Measurements from ENCODE around the gene IKZF2.

IKZF2 gene

DNA sequence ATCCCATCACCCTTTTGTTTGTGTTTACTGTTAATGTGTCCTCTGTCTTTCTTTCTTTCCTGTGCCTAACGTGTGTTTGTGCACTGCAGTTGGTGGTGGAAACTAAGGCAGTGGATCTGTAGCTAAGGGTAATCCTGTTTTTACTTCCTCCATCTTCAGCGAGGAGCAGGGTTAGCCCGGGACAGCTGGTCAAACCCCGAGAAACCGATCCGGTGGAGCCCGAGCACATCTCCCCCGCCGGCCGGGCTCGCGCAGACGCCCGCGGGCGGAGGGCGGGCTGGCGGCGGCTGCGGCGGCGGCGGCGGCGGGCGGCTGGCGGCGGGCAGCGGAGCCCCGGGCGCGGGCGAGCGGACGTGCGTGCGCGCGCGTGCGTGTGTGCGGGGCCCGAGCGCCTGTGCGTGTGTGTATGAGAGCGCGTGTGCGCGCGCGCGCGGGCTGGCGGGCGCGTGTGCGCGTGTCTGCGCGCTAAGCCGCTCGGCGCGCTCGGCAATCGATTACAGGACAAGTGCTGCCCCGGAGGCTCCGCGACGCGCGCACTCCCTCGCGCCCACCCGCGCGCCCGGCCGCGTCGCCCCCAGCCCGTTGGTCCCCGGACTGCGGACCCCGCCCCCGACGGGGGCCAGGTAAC lies at the start of gene IKZF2:
Gene IKZF2, minus strand, starts transcription at position 176 of the 628 bp plus-strand sequence. CDS start 2,983 bp downstream, outside the sequence.
- peak; percentile 90 for DNase-seq (ENCODE audit: low spot score)

DNA sequence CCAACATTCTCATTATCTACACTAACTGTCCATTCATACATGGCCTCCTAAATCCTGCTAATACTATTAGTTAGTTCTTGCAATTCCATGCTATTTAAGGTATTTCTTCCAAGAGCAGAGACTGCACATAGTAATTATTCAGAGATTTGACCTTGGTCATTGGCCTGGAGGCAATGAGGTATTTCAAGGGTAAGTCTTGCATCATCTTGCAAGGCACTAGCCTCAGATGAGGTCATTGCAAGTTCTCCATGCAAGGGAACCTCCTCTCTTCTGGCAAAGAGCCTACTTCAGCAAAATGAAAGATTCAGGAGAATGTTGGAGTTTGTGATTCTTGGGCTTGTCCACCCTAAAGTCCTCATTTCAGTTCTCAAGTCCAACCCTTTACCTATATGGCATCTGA lies 48.5 kb upstream of the IKZF2 start:
- DNase-seq (ENCODE audit: low spot score): no peak

DNA sequence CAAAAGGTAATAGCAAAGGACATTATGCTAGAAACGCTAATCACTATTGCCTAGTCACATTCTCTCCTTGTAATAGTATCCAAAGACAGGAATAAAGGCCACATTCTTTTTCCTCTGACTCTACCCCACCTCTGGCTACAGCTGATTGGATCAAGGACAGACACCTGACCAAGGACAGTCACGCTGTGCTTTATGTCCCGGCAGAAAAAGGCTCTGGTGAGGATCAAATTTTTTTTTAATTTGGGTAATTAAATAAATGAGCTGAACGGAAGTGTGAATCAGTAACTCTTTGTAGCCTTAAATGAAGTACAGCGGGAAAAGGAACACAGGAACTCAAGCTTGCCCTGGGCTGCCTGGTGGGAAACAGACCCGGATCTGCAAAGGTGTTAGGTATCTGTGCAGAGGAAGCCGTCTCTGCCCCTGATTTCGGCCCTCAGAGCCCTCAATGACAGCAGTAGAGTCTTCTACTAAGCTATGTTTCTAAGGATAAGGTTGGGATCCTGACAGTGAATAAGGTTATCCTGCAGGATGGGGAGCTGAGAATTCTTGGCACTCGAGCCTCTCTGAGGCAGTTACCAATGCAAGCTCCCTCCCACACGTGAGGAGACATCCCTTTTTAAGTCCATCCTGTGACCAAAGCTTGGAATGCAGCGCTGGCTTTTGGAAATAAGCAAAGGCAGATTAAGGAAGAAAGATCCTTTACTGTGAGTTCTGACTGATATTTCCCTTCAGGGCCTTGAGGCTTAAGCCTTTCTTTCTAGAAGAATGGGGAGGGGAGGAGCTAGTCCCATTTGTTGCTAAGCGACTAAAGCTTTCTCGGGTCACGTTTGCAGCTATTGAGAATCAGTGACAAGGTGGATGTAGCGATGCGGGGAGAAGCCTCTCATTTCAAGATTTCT lies 37.8 kb upstream of the IKZF2 start:
- peak; percentile 49 for DNase-seq (ENCODE audit: low spot score)

DNA sequence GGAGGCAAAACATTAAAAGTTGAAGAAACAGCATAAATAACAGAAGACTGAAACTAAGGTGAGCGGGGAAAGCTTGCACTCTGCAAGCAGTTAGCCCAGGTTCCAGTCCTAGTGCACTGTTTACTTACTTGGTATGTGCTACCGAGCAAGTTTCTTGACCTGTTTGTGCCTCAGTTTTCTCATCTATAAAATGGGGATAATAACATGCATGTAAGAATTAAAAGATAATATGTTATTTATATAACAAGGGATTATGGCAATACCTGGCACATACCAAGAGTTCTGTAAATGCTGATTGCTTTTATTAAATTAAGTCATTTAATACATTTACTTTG lies 37.1 kb upstream of the IKZF2 start:
- no peak for DNase-seq (ENCODE audit: low spot score)

DNA sequence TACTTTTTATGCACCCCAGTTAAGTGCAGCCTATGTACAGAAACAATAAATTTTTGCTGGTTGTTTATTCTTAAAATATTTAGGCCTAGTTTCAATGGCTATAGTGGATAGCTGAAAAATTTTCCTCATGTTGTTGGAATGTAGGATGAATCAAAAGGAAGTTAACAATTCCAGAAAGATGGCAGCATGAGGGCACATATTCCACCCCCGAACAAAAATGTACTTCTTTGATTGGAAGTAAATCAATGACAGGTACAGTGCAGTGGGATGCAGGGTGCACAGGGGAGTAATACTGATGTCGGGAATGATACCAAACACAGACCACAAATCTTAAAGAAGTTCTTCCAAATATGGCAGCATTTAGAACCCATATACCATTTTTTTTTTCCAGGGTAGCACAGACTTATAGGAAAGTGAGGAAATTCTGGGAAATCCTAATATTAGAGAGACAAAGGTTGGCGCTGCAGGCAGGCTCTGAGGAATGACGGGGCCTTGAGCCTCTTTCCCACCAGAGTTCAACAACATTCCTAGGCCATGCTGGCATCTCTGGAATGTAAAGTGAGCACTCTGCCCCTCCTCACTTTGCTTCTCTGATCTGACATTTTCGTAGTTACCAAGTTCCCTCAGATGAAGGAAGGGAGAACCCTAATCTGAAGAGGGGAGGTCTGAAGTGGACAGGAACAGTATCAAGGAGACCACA lies 36.6 kb upstream of the IKZF2 start:
- DNase-seq (ENCODE audit: low spot score): peak; percentile 75

DNA sequence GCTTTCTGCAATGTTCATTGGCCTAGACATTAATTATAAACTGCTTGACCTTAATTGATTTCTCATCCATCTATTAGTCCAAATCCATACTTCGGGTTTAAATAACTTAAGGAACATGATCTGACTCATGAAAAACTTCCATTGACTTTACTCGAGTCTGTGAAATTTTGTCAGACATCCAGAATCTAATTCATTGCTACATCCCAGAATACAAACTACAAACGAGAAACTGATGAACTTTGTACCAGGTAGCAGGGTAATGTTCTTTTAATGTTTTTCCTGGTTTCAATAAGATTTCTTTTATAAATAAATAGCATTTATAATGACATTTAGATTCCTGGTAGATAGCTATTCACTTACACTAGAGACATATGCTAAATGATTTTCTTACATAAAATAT lies 36.0 kb upstream of the IKZF2 start:
- DNase-seq (ENCODE audit: low spot score): no peak

DNA sequence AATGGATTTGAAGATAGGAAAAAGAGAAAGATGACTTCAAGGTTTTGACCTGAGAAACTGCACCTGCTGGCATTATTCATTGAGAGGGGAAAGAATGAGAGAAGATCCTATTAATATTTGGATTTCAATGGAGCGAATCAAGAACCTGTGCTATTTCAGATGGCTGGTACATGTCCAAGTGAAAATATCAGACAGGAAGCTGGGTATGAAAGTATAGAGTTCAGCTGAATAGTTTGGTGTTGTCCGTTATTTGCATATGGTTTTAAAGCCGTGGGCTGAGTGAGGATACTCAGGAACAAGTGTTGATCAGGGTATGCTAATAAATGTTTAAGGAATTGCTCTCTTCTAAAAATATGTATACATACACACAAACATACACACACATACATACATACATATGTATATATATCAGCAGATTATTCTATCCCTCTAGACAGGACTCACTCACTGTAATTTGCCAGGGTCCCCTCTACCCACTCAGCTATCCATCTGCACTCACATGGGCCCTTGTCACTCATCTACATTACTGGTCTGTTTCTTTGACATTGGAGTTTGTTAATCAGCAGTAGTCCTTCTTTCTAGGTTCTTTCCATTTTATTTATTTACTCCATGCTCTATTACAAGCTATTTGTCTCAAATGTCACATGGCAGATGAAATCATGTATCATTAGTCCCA lies 33.9 kb upstream of the IKZF2 start:
- no peak for DNase-seq (ENCODE audit: low spot score)

DNA sequence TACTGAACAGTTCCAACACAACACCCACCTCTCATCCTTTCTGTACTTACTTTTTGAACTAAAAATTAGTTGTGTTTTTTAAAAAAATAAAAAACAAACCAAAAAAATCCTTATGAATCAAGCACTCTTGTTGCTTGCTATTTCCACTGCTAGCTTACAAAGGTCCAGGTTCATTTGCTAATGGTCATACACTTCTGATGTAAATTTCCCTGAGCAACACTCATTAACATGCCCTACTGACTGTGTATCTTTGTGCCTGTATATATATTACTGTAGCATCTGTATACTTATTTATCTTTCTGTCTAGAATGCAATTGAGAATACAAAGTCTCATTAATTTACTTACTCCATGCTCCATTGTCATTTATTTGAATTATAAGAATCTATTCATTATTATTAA lies 30.3 kb upstream of the IKZF2 start:
- no peak for DNase-seq (ENCODE audit: low spot score)

DNA sequence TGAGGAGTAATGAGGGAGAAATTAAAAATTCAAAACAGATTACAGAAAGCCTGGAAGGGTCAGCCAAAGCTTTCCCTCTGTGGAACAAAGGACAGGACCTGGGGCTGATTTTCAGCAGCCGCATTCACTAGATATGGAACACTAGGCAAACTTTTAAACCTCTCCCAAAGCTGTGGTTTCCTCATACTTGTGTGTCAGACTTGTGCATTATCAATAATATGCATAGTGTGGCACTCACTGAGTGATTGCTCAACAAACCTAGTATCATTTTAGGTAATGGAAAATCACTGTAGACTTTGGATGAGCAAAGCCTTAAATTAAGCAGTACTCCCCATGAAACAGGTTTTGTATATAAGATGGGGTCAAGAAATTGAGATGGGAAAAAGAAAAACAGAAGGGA lies 26.3 kb upstream of the IKZF2 start:
- no peak for DNase-seq (ENCODE audit: low spot score)

DNA sequence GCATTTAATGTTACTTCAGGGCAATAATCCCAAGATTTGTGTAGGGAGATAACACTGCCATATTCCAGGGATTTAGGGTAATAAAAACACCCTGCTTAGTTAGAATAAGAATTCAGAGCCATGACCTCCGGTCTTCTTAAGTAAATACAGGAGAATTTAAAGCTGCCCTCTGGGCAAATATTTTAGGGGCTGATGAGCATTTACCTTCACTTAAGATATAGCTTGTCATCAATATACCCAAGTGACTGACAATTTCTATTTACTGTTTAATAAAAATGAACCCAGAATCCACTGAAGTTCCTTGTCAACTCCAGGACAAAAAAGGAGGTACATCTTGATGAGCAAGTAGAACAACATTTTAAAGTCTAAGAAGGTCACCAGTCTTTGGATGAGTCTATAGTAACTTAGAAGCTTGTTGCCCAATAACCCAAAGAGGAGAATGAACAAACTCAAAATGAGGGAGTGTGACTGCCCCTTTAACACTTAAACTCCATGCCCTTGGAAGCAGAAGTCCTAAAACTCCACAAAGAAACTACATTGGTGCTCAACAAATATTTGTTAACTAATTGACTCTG lies 24.3 kb upstream of the IKZF2 start:
- no peak for DNase-seq (ENCODE audit: low spot score)

DNA sequence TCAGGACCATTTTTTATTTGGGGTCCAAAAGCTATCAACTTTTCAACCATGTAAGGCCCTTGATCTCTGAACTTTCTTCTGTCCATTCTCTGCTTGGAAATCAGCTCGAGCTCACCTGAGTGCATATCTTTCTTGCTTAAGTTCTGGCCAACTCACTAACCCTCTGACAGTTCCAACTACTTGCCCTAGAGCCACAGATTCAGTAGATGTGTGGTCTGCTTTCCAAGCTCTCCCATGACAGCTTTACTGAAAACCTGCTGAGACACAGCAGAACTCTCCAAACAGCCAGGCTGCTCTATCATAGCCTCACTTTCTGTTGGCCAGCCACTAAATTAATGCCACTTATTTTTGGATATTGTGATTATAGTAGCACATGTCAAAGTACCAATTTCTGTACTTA lies 21.2 kb upstream of the IKZF2 start:
- no peak for DNase-seq (ENCODE audit: low spot score)

DNA sequence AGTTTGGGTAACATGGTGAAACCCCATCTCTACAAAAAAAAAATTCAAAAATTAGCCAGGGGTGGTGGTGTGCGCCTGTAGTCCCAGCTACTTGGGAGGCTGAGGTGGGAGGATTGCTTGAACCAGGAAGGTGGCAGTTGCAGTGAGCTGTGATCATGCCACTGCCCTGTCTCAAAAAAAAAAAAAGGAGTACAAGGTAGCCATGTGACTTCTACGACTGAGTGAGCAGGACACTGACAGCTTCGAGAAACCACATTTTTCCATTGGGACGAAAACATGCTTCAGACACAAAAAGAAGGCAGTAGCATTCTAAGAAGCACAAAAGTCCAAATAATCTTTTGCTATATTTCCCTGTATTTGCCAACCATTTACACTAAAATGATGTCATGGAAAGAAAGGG lies 19.7 kb upstream of the IKZF2 start:
- no peak for DNase-seq (ENCODE audit: low spot score)

DNA sequence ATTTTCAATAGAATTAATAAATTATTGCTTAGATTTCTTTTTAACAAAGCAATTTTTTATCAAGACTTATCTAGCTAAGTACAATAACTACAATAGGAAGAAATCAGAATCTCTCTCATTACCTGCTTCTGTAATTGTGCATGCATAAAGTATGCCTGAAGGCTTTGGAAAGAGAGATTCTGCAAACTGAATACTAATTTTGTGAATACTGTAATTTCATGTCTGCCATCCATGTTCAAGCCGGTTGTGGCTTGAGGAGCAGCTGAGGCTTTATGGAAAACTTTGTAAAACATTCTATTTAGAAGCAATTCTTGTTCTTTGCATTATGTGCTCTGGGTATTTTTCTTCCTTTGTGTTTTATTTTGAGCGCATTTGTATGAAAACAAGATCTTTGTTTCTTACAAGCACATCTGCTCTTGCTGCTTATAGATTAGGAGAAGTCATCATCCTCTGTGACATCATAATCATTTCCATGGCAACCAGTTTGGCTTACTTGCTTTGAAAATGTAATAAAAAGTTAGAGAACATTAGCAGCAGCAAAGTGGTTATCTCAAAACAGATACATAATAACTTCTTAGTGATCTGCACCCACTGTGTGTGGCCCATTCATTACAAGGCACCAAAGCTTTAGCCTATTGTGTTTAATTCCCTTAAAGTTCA lies 16.0 kb upstream of the IKZF2 start:
- DNase-seq (ENCODE audit: low spot score): no peak

DNA sequence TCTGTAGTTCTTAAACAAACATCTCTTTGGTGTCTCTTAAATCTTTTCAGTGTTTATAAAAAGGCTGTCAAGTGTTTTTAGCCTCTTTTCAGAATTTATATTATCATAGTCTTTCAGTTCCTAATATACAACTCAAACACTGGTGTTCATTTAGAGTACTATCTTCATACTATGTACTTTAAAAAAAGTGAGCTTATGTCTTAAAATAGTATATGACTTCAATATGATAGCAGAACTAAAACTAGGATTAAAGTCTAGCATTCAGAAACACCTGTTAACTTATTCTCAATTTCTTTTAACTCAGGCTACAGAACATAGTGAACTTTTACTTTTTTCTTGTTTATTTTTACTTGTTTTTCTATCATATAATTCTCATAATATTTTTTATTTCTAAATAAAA lies 14.7 kb upstream of the IKZF2 start:
- DNase-seq (ENCODE audit: low spot score): no peak

DNA sequence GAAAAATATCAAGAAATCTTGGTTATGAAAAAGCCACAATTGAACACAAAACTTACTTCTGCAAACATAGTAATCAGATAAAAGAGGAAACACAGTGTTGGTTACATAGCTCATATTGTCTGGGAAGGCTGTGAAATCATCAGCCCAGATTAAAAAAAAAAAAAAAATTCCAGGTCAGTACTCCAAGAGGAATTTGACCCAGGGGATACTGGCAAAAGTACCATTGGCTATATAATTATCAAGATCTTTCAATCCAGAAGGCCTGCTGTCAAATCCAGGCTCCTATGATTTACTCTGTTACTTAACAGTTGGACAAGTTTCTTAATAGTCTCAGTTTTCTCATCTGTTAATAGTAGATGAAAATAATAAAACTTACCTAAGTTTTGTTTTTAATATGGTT lies 12.9 kb upstream of the IKZF2 start:
- no peak for DNase-seq (ENCODE audit: low spot score)

DNA sequence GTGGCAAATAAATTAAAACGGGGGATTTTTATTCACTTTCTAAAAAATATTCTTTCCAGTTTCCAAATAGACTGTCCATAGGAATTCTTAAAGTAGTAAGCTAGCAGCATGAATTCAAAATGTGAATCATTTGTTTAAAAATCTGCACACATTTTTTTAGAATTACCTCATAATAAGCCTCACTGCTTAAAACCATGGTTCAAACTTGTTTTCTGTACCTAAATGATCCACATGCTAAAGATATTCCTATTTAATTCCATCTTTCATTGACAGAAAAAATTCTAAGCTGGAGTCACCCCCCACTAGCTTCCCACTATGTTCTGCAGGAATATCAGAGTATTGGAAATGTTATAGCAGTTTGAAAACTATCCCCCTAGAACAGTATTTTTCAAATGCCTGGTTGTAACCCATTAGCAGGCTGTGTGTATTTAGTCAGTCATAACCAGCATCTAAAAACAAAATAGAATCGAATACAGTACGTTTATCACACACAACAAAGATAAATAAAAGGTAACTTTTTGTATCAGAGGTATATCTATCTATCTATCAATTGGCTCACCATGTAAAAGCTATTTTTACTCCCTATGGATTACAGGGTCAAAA lies 11.2 kb upstream of the IKZF2 start:
- DNase-seq (ENCODE audit: low spot score): peak; percentile 15

DNA sequence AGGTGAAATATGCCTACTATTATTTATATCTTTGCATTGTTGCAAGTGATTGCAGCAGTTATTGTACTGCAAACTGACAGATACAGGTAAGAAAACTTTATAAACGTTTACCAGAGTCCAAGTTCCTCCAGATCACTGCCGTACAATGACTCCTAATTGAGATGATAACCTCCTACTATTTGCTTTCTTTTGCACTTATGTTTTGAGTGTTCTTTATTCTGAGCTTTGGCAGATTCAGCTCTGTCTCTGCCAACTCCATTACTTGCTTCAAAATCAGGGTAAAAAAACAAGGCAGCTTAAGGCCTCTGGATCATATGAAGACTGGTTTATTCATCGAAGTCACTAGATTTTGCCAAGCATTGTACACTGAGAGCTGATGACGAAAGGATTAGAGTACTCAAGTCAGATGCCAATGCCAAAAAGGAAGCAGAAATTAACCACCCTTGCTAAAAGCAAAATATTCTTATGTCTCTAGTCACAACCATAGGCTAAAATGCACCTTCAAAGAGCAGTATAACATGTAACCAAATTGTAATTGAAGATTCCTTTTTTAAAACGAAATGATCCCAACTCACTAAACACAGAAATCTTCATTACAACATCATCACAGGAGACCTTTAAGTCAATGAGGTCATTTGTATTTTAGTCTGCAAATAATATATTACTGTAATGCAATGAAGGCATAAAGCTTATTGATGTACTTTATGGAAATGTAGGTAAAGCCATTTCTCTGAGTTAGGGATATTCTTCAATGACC lies 10.5 kb upstream of the IKZF2 start:
- DNase-seq (ENCODE audit: low spot score): peak; percentile 12

DNA sequence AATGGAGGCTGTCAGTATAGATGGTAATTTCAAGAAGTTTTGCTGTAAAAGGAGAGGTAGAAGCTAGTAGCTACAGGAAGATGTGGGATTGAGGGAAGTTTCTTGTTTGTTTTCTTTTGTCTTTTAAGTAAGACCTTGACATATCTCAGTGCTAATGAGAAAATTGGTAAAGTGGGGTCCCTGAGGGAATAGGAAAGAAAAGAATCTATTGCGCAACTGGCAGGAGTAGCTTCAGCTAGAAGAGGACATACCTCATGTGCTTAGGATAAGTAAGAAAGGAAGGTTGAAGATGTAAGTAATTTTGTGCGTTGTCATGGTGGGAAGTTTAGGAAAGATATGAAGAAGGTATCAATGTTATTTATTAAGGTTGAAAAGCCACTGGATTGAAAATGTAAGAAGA lies 8.4 kb upstream of the IKZF2 start:
- DNase-seq (ENCODE audit: low spot score): no peak

DNA sequence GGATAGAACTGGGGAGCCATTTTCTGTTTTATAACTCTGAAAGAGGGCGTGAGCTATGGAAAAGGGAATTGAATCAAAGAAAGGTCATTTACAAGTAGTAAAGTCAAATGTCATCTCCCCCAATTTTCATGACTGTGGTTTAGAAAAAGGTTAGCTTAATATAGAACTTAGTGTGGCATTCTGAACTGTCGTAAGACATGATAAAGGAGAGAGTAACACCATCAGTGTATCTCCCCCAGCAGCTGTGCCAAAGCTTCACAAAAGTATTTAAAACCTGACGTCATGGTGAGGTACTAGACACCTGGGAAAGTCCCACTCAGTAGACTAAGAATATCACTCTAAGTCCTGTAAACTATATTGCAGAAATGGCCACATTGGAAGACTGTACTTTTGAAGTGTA lies 5.8 kb upstream of the IKZF2 start:
- no peak for DNase-seq (ENCODE audit: low spot score)

DNA sequence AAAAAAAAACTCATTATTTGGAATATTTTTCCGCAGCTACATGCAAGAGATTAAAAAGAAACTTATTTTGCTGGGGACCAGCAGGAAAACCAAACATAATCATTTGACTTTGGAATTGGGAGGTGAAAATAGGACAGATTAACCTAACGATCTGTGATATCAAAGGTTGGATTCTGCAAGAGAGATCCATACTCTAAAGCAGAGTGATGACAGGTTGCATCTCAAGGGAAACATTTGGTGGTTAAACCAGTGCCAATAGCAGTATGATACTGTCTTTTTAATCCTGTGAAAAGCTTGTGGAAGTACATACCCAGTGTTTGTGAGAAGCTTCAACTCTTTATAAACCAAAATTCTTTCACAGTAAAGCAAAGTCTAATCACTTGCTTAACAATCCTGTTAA lies 5.3 kb upstream of the IKZF2 start:
- no peak for DNase-seq (ENCODE audit: low spot score)

DNA sequence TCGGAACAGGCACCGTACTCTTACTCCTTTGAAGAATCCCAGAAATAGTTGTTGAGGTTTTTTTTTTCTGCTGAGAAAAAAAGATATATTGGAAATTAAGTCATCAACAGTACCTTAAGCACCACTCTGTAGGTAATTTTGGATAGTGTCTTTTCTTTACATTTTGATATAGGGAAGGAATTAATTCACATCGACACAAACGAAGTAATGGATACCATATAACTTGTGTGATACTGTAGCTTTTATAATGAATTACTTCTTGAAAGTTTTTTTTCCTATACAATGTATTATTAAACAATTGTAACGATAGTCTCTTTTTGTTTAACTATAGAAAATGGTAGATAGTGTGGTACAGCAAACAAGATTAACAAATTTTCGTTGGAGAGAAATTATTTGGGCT lies 1.5 kb upstream of the IKZF2 start:
- no peak for DNase-seq (ENCODE audit: low spot score)

All from GM03348 (cell line).